AG09319 (cell line): ENCODE data around the gene ENTR1.

Experiments
- DNase-seq: peaks from one replicate; pipeline ENCODE4 v3.0.0-alpha.2; 2010; ENCODE audit warnings: low read depth; ENCODE audit errors: extremely low read depth
- CTCF ChIP-seq: IDR thresholded peaks from 2 replicates; pipeline ENCODE4 v1.5.1; 2011; ENCODE audit warnings: low read depth, mild to moderate bottlenecking, inconsistent platforms, low read length, moderate library complexity

Gene ENTR1

GRCh38 chr9:136379003-136379287 is 31.5 kb downstream of the ENTR1 start:
- no peak for TF ChIP-seq CTCF
- no peak for DNase-seq

DNA sequence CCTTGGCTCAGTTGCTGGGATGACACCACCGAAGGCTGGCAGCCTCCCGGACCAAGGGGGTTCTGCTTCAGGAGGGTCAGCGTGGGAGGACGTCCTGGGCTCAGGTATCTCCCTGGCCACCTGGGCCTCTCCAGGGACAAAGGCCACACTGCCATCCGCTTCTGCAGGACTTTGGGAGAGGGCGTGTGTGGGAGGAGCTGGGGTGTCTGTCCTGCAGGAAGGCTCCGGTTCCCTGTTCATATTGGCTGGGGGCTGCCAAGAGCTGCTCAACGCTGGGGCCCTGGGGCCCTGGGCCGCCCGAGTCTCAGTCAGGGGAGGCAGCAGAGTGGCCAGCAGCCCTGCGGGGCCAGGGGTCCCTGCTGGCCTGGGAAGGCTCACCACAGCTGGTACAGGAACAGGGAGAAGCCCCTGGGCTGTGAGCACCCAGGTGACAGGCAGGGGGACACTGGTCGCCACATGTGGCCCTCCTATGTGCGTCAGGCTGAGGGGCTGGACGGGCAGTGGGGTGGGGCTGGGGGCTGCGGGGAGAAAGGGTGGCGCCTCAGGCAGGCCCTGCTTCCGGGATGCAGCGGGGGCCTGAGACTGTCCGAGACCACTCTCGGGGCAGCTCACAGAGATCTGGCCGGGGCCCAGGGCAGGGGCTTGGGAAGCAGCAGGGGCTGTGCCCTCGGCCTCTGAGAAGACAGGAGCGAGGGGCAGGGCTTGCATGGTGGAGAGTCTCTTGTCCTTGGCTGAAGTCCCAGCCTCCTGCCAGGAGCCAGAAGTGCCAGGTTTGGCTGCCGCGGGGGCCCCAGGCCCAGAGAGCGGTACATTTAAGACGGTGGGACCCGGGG is 32.0 kb downstream of the ENTR1 start:
- no peak for DNase-seq
- TF ChIP-seq CTCF, result no peak

DNA sequence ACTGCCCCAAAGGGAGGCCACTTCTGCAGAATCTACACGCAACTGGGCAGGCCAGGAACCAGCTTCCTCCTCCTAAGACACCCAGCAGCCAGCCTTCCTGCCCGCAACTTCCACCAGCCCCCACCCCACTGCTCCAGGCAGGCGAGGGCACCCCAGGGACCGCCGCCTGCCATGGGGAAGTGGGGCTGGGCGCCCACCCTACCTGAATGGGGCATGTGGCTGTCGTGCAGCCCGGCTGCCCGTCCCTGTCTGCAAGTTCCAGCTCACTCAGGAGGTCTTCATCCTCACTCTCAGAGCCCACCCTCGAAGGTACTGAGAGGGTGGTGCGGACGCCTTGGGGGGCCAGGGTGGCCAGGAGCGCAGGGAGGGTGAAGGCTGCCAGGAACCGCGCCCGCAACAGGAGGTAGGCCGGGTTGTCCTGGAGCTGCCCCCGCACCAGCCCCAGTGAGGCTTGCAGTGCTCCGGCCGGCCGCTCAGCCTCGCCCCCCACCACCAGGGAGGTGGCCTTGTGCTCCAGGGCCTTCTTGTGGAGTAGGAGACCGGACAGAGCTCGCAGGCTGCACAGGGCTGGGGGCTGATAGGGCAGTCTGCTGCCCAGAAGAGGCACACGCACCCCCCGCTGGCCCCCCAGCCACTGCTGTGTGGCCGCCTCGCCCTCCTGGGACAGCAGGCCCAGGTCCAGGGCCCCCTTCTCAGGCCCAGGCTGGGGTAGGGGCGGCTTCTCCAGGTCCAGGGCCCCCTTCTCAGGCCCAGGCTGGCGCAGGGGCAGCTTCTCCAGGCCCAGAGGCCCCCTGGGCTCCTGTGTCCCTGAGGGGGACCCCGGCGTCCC is 32.9 kb downstream of the ENTR1 start:
- no peak for DNase-seq
- TF ChIP-seq CTCF, result no peak

GRCh38 chr9:136376457-136376856 is 34.0 kb downstream of the ENTR1 start:
- DNase-seq, result no peak
- TF ChIP-seq CTCF, result no peak

DNA sequence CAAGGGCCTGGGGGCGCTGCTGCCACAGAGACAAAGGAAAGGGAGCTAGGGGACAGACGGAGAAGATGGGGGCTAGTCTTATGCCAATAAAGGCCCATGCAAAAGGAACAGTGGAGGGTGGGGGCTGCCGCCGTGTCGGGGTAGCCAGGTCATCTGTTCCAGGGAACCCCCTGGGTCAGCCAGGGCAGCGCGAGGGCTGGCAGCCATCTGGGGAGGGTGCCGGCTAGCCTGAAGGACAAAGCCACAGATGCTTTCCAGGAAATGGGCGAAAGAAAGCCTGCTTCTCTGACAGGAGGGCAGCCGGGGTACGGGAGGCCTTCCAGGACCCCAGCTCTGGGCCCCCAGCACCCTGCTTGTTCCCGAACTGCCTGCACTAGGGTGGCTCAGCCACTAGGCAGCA is 35.3 kb downstream of the ENTR1 start:
- TF ChIP-seq CTCF, result no peak
- DNase-seq, result no peak

GRCh38 chr9:136374183-136374575 is 36.2 kb downstream of the ENTR1 start:
- TF ChIP-seq CTCF, result no peak
- DNase-seq, result no peak
